Stimulated activated CD8-positive, alpha-beta memory T cell treated with anti-CD3 and anti-CD28 coated beads, Interleukin-7, amount 100 ng/mL, for 1 hour (primary cell): ENCODE measurements around the gene HOXD11.

Source experiments
- DNase-seq, 2 donors: peaks; one replicate each; pipeline ENCODE4 v3.0.0-alpha.2; 2020; ENCODE audit warnings: low read depth in 2 of 2

The HOXD11 gene

DNA sequence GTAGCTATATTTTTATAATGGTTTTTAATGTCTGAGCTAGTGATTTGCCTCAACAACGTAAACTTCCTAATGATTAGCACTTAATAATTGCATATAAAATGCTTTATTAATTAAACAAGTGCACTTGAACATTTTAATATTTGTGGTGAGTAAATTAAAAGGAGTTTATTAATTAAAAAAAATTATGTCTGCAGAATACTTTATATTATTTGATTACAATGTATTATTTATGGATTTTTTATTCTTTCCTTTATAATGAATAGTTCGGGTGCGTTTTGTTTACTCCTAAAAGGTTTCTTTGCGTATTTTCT lies 24.7 kb downstream of the HOXD11 start:
- no peak for DNase-seq

DNA sequence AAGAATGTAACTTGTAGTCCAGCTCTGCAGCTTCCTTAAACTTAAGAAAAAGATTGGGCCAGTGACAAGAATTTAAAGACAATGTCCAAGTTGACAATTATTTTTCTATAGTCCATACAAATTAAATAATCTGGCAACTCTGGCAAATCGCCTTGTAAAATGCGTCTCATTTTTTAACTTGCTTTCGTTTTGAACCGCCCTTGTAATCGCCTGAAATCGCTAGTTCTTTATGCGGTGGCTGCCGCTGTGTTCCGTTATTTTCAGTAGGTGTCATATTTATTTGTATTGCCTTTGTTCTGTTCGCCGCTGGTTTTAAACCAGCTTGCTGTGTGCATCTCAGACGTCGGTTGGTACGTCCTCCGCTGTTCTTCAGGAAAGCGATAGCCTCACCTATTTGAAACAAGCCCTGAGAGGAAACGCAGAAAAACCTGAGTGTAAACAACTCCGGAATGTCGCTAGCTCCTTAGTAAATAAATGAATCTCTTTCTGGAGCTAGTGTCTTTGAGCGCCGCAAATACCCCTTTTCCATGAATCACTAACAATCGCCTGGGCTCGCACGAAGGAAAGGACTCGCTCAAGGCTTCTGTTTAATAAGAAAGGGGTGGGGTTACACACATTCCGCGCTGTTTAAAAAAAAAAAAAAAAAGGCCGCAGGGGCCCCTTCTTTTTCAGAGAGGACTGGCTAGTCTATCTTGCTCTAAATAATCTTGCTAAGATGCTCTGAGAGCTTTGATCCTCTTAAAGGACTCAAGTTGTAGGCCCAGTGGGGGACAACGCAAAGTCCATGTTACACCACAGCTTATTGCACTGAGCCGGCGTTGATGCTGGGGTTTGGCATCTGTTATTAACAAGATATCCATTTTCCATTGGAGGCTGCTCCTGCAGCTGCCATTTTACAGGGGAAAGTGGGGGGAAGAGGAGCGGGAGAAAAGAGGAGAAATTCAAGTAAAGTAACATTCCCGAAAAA lies 25.4 kb downstream of the HOXD11 start:
- DNase-seq, result no peak

DNA sequence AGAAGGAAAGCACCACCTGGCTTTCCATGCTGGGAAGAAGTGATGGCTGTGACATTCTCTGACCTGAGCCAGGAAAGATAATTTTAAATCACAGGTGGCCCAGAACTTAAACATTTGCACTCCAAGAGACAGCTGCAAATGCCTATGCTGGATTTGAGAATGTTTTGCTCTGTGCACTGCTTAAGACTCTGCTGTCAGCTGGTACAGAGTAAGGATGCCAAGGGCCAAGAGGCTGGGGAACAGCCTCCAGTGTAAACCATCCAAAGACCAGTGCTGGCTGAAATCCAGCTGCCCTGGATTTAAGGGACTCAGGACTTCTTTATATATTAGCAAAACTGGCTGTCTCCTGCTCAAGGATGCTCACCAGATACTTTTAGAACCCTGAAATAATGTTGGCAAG lies 26.3 kb downstream of the HOXD11 start:
- DNase-seq, result no peak

DNA sequence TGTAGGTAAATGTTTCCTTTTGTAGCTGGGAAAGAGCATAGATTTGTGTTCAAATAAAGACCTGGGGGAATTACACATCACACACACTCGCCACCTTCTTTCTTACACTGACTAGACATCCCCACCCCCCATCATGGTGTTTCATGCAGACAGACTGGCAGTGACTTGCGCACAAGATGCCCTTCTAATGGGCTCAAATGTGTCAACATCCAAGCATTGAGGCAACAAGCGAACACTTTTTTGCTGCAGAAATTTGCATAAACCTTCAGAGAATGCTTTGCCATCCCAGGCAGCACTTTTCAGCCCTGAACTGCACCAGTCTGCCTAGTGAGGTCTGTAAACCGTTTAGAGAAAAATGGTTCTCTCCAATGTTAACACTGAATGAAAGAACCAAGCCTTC lies 27.0 kb downstream of the HOXD11 start:
- DNase-seq, result no peak

DNA sequence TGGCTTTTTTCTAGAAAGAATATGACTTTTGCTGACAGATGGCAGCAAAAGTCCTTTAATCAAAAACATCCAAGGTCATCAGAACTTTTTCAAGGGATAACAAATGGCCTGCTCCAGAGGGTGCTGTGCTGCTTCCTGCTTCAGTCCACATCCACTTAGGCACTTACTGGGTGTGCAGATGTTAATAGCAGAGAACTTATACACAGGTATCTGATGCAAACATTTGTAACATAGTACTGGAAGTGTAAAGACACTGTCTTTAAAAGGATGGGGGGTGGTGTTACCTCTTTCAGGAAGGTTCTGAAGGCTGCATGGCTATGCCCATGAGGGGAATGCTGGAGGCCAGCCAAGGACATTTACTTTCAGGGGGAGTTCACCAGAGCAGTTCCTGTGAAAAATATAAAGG lies 28.0 kb downstream of the HOXD11 start:
- DNase-seq, result no peak

DNA sequence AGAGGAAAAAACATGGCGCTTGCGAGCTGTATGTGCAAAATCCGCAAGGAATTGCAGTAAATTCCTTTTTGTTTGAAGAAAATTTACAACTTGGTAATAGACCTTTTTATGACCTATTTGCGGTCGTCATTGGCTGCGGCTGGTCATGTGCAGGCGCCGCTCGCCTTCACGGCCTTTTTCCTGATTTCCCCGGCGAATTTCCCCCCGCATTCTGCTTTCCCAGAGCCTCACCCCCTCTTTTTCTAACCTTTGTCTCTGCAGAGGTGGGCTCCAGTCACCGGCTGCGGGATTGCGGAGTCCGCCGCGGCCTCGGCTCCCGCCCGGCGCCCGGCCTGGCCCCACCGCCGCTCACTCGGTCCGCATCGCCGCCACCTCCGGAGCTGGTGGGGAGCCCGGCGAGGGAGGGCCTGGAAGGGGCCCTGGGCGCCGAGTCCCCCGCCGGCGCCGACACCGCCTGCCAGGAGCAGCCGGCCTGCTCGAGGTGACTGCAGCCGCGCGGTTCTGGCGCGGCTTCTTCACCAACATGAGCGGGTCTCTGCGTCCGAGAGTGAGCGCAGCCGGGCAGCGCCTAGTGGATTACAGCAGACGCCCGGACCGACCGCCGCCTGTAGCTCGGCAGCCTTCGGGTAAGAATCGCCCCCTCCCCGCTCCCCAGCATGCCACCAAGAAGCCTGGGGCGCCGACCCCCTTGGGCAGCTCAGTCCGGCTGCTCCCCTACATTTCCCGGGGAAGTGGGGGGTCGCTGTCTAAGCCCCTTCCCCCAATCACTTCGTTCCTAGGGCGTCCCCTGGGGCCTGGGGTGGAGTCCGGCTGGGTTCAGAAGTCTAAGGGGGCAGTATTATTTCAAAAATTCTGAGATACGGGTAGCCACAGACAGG lies 29.5 kb downstream of the HOXD11 start:
- no peak for DNase-seq

DNA sequence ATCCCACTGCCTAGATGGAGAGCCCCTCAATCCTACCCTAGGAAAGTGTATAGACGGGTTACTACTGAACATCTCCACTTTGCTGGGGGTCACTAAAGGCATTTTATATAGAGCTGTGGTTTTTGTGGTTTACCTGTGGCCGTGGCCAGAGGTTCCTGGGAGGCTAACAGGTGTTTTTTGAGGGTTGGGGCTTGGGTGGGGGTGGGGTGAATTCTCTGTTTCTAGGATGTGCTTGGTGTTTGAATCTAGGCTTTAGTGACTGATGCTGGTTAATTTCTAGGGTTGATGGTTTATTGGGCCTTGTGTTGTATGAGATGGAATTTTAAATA lies 30.1 kb downstream of the HOXD11 start:
- DNase-seq, result no peak

DNA sequence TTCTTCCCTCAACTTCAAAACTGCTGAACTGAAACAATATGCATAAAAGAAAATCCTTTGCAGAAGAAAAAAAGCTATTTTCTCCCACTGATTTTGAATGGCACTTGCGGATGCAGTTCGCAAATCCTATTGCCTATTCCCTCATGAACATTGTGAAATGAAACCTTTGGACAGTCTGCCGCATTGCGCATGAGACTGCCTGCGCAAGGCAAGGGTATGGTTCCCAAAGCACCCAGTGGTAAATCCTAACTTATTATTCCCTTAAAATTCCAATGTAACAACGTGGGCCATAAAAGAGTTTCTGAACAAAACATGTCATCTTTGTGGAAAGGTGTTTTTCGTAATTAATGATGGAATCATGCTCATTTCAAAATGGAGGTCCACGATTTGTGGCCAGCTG lies 30.8 kb downstream of the HOXD11 start:
- no peak for DNase-seq

DNA sequence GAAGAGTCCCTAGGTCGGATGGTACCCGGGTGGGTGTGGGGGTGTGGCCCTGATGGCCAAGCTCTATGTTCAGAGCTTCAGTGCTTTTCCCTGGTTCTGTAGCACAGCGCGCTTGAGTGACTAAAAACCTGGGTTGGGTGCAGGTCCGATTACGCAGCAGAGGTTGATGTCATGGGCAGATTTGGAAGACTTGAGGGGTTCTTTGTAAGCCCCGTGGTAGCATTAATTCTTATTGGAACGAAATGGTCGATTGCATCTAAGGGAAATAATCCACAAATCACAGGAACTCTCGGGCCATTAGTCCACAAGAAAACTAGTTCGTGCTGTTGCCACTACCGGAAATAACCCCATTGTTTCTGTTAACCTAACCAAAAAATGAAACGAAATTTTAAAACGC lies 31.4 kb downstream of the HOXD11 start:
- DNase-seq, result no peak

DNA sequence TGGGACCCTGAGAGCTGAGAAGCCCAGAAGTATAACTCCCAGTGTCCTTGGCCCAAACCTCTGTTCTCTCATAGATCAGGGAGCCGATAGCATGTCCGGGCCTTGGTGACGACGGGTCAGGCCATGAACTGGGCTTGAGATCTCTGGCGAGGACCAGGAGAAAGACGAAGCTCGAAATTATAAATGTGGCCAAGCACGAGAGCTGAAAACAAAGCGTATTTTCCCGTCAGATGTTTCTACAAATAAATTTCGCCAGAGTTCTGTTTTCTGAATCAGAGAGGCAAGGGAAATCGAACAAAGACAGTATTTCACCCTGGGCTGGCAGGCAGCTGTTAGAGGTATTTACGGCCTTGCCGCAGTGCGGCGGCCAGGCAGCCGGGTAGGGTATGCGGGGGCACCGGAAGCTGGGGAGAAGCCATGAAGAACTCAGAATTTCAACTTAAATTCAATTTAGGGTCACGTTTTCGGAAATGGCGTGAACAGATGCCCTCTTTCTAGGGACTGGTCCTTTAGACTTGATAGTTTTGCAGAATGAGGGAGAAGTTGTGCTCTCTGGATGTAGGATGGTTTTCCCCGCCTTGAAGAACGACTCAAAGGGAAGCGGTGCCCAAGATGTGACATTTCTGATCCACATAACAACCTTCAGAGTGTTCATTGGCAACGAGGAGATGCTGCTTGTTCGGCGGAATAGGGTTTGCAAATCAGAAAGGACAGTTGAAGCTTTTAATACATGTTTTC lies 32.0 kb downstream of the HOXD11 start:
- no peak for DNase-seq

DNA sequence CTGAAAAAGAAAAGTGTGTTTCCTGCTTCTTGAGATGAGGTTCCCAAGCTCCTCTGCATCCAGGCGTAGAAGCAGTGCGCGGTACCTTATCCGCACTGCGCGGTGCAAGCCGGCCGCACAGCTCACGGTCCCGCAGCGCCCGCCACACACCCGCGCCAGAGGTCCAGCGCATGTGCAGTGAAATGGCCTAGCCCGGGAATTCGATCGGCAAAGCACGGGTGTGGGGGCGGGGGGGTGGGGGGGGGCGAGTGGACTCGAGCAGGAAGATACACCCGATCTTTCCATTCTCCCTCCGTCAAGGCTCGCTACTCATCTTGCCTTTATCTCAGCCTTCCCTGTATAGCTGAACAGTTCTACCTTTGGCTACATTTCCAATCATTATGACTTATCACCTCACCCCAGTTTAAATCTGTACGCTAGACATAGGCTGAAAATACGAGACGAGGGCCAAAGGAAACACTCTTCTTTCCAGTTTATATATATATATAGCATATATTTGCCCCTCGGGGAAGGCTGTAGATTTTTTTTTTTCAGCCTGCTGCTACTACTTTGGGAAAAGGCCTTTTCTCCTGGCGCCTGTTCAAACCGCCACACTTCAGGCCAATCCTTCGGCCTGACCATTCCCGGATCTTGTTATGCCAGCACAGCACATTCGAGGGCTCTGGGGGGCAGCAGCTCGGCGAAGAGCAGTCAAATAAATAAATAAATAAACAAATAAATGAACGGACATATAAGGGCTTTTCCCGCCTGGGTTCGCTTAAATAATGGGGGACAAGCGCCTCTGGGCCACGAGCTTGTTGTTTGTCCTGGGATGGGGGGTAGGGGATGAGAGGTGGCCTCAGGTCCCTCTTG lies 32.8 kb downstream of the HOXD11 start:
- DNase-seq, result no peak

DNA sequence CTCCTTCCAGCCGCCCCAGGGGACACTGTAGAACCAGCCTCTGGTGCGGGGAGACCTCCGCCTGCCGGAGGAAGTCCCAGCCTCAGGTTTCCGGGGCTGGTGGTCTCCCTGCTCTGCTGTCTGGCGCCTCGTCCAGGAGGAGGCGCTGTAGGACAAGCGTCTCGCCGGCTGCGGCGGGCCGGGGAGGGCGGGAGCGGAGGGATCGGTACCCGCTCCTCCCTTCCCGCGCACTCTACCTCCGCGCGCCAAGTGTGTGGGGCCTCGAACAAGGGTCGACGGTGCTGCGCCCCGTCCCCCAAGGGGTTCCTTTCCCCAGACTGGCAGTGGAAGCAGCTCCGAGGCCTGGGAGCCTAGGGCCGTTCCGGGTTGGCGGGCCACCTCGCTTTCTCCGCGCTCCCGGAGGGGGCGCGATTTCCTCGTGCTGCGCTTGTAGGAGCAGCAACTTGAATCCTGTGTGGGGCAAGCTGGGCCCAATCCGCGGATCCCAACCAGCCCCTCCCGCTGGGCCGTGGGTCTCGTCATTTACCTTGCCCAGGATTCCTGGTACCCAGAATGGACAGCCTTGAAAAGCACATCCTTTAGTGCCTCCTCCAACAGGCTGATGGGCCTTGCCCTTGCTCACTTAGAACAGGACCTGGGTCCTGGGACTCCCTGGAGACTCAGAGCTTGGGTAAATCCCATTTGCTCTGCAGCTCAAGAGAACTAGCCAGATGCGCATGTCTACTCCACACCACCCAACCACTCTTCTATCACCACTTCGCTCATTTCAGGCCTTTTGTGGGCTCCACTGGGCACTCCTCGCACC lies 33.6 kb downstream of the HOXD11 start:
- peak; percentile 16 to 25 for DNase-seq

DNA sequence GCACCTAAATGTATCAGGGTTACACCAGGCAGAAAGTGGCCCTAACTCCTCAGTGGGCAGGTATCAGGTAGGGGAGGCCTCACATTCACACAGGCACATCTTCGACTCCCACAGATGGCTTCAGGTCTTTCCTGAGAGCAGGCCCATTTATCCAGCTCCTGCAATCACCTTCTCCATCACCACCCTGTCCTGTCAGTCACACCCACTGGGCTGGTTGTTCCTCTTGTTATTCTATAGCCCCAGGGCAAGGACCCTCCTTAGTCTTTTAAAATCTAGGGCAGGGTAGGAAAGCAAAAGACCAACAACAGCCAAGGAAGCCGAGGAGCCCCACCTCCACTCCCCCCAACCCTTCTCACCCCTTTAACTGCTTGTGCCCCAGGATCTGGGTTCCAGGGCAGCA lies 35.2 kb downstream of the HOXD11 start:
- DNase-seq, result no peak

DNA sequence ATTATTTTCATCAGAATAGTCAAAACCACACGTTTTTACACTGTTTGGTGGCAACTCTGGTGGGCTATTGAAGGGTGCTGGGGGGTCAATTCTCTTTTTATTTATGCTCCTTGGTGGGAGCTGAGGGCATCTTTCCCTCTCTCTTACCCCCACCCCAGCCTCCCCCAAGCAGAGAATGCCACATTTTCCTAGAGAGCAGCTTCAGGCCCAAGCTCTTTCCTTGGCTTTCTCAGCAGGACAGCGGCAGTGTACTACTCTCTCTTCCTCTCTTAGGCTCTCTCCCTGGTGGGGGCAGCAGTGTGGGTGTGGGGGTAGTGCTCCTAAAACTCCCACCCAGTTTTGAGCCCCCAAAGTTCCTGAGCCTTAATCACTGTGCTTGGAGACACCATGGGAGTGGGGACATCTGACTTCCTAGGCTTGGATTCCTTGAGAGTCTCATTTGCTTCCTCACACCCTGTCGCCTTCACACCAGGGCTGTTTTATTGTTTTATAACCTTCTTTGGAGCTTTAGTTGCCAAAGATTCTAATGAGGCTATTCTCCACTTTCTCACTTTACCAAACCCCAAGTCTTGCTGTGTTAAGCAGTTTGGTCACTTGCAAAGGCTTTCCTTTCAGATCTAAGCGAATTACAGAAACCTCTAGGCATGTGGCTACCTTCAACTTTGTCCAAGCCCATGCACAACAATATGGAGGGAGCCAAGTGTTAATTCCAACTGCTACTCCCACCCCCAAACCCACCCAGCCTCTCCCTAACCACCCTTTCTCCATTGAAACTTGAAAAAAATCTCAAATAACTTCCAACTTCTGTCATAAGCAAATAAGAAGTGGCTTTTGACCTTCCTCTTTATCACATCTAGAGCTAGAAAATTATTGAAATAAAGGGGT lies 38.2 kb downstream of the HOXD11 start:
- no peak for DNase-seq

DNA sequence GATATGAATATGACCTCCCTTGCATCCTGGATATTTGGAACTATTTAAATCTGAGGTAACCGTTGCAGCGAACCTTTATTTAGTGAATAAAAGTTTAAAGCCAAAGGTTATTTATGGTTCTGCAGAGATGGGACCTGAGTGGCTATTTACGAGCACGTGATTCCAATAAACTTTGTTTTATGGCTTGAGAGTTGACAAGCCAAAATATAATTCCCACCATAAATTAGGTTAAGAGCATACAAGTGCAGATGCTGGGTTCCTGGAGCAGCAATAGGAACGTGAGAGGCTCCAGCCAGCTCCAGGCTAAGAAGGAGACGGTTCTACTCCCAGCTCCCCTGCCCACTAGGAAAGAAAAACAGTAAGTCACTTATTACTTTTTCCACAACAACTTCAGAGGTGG lies 39.0 kb downstream of the HOXD11 start:
- no peak for DNase-seq

DNA sequence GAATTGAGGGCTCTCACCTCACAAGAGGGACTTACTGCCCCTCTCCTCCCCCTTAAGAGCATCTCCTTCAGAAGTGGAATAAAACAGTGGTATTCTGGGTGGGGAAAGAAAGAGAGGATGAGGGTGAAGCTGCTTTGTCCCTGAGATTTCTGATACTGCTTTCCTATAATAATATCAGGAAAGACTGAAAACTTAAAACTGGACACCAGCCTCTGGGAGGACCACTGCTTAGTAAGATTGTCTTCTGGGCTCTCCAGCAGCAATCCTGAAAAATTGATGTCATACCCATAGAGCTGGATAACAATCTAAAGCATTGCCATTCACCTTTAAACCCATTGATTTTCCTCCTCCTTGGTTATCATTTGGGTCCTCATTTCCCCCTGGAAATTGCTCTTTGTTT lies 39.6 kb downstream of the HOXD11 start:
- DNase-seq, result no peak

DNA sequence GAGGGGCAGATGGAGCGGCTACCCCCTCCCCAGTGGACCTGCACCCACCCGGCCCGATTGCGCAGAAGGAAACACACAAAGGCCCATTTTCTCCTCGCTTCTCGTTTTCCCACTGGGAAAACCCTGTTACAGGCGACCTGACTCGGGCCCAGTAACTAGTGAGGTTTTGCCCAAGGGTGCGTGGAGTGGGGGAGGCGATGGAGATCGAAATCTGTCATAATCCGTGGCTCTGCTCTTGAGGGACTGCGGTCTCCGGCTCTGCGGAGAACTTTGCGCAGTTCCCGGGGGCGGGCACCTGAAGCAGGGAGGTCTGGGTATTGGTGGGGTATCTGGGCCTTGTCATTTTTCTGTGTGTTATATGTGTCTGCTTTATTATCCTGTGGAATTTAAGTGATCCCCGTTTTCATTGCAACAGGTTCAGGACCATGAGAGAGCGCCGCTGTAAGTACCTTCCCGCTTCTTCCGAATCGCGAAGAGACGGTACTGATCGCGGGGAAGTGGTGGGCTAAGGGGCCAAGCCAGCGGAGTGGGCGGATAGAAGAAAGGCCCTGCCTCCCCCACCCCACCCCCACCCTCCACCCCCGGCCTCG lies 40.2 kb downstream of the HOXD11 start:
- DNase-seq, result no peak

DNA sequence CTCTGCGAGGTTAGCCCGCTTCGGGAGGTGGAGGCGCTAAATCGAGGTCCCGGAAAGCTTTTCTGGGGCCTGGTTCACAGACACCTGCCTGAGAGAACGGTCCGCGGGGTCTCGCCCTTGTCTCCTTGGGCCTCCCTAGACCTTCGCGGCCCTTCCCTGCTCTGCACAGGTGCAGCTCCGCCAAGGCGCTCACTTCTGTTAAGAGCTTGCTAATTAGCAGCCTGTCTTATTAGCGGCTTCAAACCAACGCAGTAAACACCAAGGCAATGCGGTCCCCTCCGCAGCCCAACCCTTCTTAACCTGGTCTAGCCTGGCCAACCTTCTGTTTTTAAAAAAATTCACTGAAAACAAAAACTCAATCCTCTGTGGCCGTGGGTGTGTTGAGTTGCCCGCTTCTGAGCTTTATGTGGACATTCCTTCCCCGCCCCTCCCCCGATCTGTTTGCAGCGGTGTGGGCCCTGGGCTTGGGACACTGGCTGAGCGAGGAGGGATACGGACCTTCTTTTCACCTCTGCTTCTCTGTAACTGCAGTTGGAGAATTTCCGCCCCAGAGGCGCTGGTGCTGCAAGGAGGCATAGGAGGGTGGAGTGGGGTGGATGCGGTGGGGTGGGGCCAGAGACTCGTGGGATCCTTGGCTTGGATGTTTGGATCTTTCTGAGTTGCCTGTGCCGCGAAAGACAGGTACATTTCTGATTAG lies 40.9 kb downstream of the HOXD11 start:
- DNase-seq, result no peak
